ENCODE data around the gene DYNC1LI2. TPM values are rescaled to one million over a fixed set of nuclear protein-coding genes. Genes with fewer than 3 reads are reported as not detected.

The DYNC1LI2 gene
- total RNA-seq, 6 donors from 2014 or later: 91.5 to 190 (median 132) TPM

GRCh38 chr16:66754819-66755218 lies 3.4 kb upstream of the DYNC1LI2 start:
- no peak for DNase-seq
- ATAC-seq (ENCODE audit: low FRiP score in 2 of 2): no peak
- Histone ChIP-seq H3K27me3 (no peaks in the 10 kb centered on the region), H3K36me3 (no peaks in the 10 kb centered on the region), H3K27ac (no peak overlapping the region), H3K9me3 (no peaks in the 10 kb centered on the region), H3K4me3 (no peak overlapping the region), H3K4me1 (peaks cover 8 to 24% (median 17%) of the 10 kb centered on the region in 4 donors)
- TF ChIP-seq POLR2AphosphoS5 (IDR thresholded peaks at IDR 0.05) (no peak), POLR2A (IDR thresholded peaks at IDR 0.05) (no peak), EP300 (IDR thresholded peaks at IDR 0.05) (no peak)
- TF ChIP-seq, protein P1, sequence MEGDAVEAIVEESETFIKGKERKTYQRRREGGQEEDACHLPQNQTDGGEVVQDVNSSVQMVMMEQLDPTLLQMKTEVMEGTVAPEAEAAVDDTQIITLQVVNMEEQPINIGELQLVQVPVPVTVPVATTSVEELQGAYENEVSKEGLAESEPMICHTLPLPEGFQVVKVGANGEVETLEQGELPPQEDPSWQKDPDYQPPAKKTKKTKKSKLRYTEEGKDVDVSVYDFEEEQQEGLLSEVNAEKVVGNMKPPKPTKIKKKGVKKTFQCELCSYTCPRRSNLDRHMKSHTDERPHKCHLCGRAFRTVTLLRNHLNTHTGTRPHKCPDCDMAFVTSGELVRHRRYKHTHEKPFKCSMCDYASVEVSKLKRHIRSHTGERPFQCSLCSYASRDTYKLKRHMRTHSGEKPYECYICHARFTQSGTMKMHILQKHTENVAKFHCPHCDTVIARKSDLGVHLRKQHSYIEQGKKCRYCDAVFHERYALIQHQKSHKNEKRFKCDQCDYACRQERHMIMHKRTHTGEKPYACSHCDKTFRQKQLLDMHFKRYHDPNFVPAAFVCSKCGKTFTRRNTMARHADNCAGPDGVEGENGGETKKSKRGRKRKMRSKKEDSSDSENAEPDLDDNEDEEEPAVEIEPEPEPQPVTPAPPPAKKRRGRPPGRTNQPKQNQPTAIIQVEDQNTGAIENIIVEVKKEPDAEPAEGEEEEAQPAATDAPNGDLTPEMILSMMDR (IDR thresholded peaks at IDR 0.05): no peak
- 66 to 73% methylated on average over 3 of the region's 3 CpGs for WGBS, 2 donors

GRCh38 chr16:66754211-66754610 lies 2.8 kb upstream of the DYNC1LI2 start:
- ATAC-seq (ENCODE audit: low FRiP score in 2 of 2) (no peak), DNase-seq (no peak)
- H3K4me3 ChIP-seq: no peak overlapping the region
- peaks cover 13 to 30% (median 21%) of the 10 kb centered on the region in 4 donors for H3K4me1 ChIP-seq
- no peak overlapping the region for H3K27ac ChIP-seq
- peaks cover 0 to 3% (median under 1%) of the 10 kb centered on the region in 4 donors for H3K36me3 ChIP-seq
- TF ChIP-seq POLR2AphosphoS5 (IDR thresholded peaks at IDR 0.05) (no peak), POLR2A (IDR thresholded peaks at IDR 0.05) (no peak), EP300 (IDR thresholded peaks at IDR 0.05) (no peak)
- TF ChIP-seq, protein P1 (IDR thresholded peaks at IDR 0.05): no peak
- H3K9me3 ChIP-seq: no peaks in the 10 kb centered on the region
- H3K27me3 ChIP-seq: no peaks in the 10 kb centered on the region
- WGBS, 2 donors: 90 to 94% methylated on average over 2 of the region's 2 CpGs

- 85 to 93% methylated on average over 2 of the region's 2 CpGs for WGBS, 2 donors
- no peaks in the 10 kb centered on the region for H3K27me3 ChIP-seq
- ATAC-seq (ENCODE audit: low FRiP score in 2 of 2): no peak
- H3K36me3 ChIP-seq: peaks cover 0 to 13% (median 8%) of the 10 kb centered on the region in 4 donors
- H3K4me1 ChIP-seq: peaks cover 18 to 38% (median 27%) of the 10 kb centered on the region in 4 donors
- H3K4me3 ChIP-seq: no peak overlapping the region
- no peaks in the 10 kb centered on the region for H3K9me3 ChIP-seq
- H3K27ac ChIP-seq: peak overlapping the region in 3 of 4 donors; percentile 91 to 96 (median 92)
- DNase-seq: no peak
- TF ChIP-seq, protein P1 (IDR thresholded peaks at IDR 0.05): no peak
- no peak for TF ChIP-seq POLR2AphosphoS5 (IDR thresholded peaks at IDR 0.05)
- no peak for TF ChIP-seq EP300 (IDR thresholded peaks at IDR 0.05)
- no peak for TF ChIP-seq POLR2A (IDR thresholded peaks at IDR 0.05)
These were observed 1.5 kb upstream of the DYNC1LI2 start for GRCh38 chr16:66752958-66753357.

DNA sequence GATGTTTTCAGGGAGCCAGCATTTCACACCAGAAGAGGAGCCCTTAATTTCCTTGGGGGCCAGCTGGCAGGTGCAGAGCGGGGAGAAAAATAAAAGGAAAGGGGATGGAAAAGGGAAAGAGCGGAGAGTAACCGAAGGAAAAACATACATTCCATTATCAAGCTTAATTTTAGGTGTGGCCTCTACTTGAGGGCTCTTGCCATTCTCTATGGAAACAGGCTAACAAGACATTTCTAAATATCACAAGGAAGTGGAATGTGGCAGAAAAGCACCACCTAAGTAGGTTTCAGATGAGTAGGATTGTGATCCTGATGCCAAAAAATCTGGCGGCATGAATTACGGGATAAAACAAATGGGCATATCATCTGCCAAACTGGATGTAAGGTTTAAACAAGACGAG lies 970 bp upstream of the DYNC1LI2 start:
- DNase-seq: no peak
- WGBS, 2 donors: 54 to 60% methylated on average over 6 of the region's 6 CpGs
- H3K27me3 ChIP-seq: no peaks in the 10 kb centered on the region
- peak overlapping the region; percentile 91 to 98 (median 94) for H3K27ac ChIP-seq
- ATAC-seq (ENCODE audit: low FRiP score in 2 of 2): peak in 1 of 2 donors; percentile 85
- H3K4me3 ChIP-seq: peak overlapping the region in 3 of 4 donors; percentile 70 to 100 (median 91)
- TF ChIP-seq POLR2AphosphoS5 (IDR thresholded peaks at IDR 0.05) (no peak), POLR2A (IDR thresholded peaks at IDR 0.05) (no peak), EP300 (IDR thresholded peaks at IDR 0.05) (no peak)
- TF ChIP-seq, protein P1 (IDR thresholded peaks at IDR 0.05): no peak
- no peaks in the 10 kb centered on the region for H3K9me3 ChIP-seq
- H3K36me3 ChIP-seq: peaks cover 0 to 19% (median 11%) of the 10 kb centered on the region in 4 donors
- H3K4me1 ChIP-seq: peaks cover 24 to 44% (median 31%) of the 10 kb centered on the region in 4 donors

GRCh38 chr16:66751992-66752322 lies 548 bp upstream of the DYNC1LI2 start:
- H3K4me1 ChIP-seq: peaks cover 28 to 48% (median 35%) of the 10 kb centered on the region in 4 donors
- no peaks in the 10 kb centered on the region for H3K27me3 ChIP-seq
- TF ChIP-seq POLR2AphosphoS5 (IDR thresholded peaks at IDR 0.05) (no peak), POLR2A (IDR thresholded peaks at IDR 0.05) (no peak), EP300 (IDR thresholded peaks at IDR 0.05) (no peak)
- TF ChIP-seq, protein P1 (IDR thresholded peaks at IDR 0.05): no peak
- DNase-seq (no peak), ATAC-seq (ENCODE audit: low FRiP score in 2 of 2) (peak in 1 of 2 donors; percentile 24)
- no peaks in the 10 kb centered on the region for H3K9me3 ChIP-seq
- 27 to 34% methylated on average over 3 of the region's 3 CpGs for WGBS, 2 donors
- peaks cover 0 to 23% (median 14%) of the 10 kb centered on the region in 4 donors for H3K36me3 ChIP-seq
- H3K4me3 ChIP-seq: peak overlapping the region in 3 of 4 donors; percentile 70 to 100 (median 91)
- H3K27ac ChIP-seq: peak overlapping the region; percentile 91 to 98 (median 94)

Measured in upper lobe of left lung (tissue), 6 donors.